GM23248 (cell line): ENCODE data around the gene INTS14.
"Not testable (repeated sequence)": the region's sequence is repeated elsewhere in the genome, so short reads cannot be mapped to it uniquely, and the experiment has no call there.

ENCODE experiments used
- EZH2 ChIP-seq: fragments of 200-600 bp; sonication (generic); IDR thresholded peaks from 2 replicates; pipeline ENCODE4 v1.6.1; 2018; ENCODE audit warnings: antibody characterized with exemption, mild to moderate bottlenecking; ENCODE audit not compliant: insufficient read depth, poor library complexity, severe bottlenecking
- EZH2phosphoT487 ChIP-seq: fragments of 200-600 bp; sonication (generic); IDR thresholded peaks from 2 replicates; pipeline ENCODE4 v1.6.1; 2018; ENCODE audit warnings: antibody characterized with exemption, moderate library complexity, mild to moderate bottlenecking, low read depth; ENCODE audit not compliant: insufficient read depth

GRCh38 chr15:65615887-65616286 is 5.0 kb upstream of the INTS14 start:
- TF ChIP-seq EZH2phosphoT487, EZH2: not testable (repeated sequence)
